H1 (cell line): ENCODE results near the gene SH2D4B. TPM values are rescaled to one million over a fixed set of nuclear protein-coding genes. Genes with fewer than 3 reads are reported as not detected.

Experiments used
- BRCA1 ChIP-seq: IDR thresholded peaks from 2 replicates; pipeline ENCODE4 v1.6.1; 2012; ENCODE audit warnings: low read depth, low read length, improper control_type of control experiment
- CHD1 ChIP-seq: IDR thresholded peaks from 2 replicates; pipeline ENCODE4 v1.6.1; 2012; ENCODE audit warnings: low read depth, low read length, improper control_type of control experiment
- KDM1A ChIP-seq: fragments of 200-600, 300-600 bp; sonication (generic); IDR thresholded peaks from 2 replicates; pipeline ENCODE4 v1.7.1; 2016; ENCODE audit warnings: mild to moderate bottlenecking, low read length, borderline replicate concordance
- RFX5 ChIP-seq: IDR thresholded peaks from 2 replicates; pipeline ENCODE4 v1.6.1; 2011; ENCODE audit warnings: low read depth, low read length, improper control_type of control experiment, borderline replicate concordance
- RXRA ChIP-seq: IDR thresholded peaks from 2 replicates; pipeline ENCODE4 v1.6.1; 2011; ENCODE audit warnings: low read depth, mild to moderate bottlenecking, low read length, moderate library complexity; ENCODE audit not compliant: insufficient read depth
- SP1 ChIP-seq: IDR thresholded peaks from 2 replicates; pipeline ENCODE4 v1.6.1; 2011; ENCODE audit warnings: low read depth, low read length
- TAF1 ChIP-seq: IDR thresholded peaks from 2 replicates; pipeline ENCODE4 v1.6.1; 2011; ENCODE audit warnings: mild to moderate bottlenecking, low read depth, low read length
- polyA plus RNA-seq, 7 experiments: library from polyadenylated mRNA; depleted of rRNA in 3 of 7; stranded (reverse) in 5 of 7; unstranded in 2 of 7; fragments of >200 nt in 5 of 7; fragments of 200-250 nt in 2 of 7; gene quantifications; 1 replicate in 5 of 7; 2 replicates in 1 of 7; 4 replicates in 1 of 7; pipeline versions ENCODE4 v1.2.1 to v1.2.3, GENCODE V29; 2011 to 2013; ENCODE audit warnings: missing spikeins in 2 of 7, mixed read lengths in 2 of 7
- total RNA-seq: library from RNA; stranded (reverse); fragmentation: NEBNext Ultra II Directional; extraction: Animal tissue kit (Norgen Biotek cat#: 25700); gene quantifications from 2 replicates; pipeline ENCODE4 v1.2.1, GENCODE V29; 2021

The SH2D4B gene
- total and polyA plus RNA-seq, 2 of the 8 experiments (the other 6 are each of a cell fraction or from before 2014, with no cell fraction given) = 0.06 to 0.13 TPM

GRCh38 chr10:80528185-80528700 lies 9.5 kb upstream of the SH2D4B start (continued):
- TF ChIP-seq RFX5 (no peak), BRCA1 (no peak), CHD1 (no peak), KDM1A (no peak), RXRA (no peak), TAF1 (no peak), SP1 (no peak)
